ENCODE data around the gene MACROD2. TPM values are rescaled to one million over a fixed set of nuclear protein-coding genes. Genes with fewer than 3 reads are reported as not detected.

Gene MACROD2
- total and polyA plus RNA-seq, 4 donors, result 13.0 to 67.1 (median 20.7) TPM

DNA sequence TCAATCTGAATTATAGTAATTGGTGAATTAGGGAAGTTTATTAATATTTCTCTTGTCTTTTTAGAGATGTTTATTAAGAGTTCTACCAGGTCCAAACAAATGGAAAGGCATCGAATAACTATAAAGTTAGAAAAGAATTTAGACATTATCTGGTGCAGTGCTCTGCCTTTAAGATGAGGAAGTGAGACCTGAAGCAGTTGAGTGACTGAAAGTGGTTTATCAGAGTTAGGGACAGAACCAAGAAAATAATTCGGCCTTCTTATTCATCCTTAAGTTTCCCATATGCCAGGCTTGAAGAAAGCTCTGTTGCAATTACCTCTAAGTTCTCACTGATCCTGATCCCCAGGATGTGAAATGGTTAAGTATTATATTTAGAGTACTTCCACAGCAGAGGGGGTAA is 436.3 kb downstream of the MACROD2 start:
- H3K9me3 ChIP-seq (ENCODE audit: control insufficient read depth in 4 of 4, insufficient read depth in 3 of 4, low read length in 3 of 4), result peaks cover 0 to 1% (median 0%) of the 10 kb centered on the region in 4 donors
- TF ChIP-seq CTCF (IDR thresholded peaks at IDR 0.05; ENCODE audit: control extremely low read depth, extremely low read depth), result no peak
- no peak overlapping the region for H3K9ac ChIP-seq (ENCODE audit: insufficient read depth in 1 of 2, low read length in 2 of 2)
- no peak overlapping the region for H3K4me3 ChIP-seq
- H3K27me3 ChIP-seq (ENCODE audit: control insufficient read depth in 3 of 3, insufficient read depth in 3 of 3, low read length in 2 of 3), result no peaks in the 10 kb centered on the region
- DNase-seq, result peak in 1 of 3 donors; percentile 13
- H3K27ac ChIP-seq (ENCODE audit: low read depth in 1 of 2, low read length in 1 of 2), result no peak overlapping the region
- WGBS, 2 donors, result 63 to 82% methylated on average over 2 of the region's 2 CpGs
- H3K4me1 ChIP-seq (ENCODE audit: control insufficient read depth in 5 of 5, insufficient read depth in 5 of 5, low read length in 5 of 5), result no peaks in the 10 kb centered on the region
- no peaks in the 10 kb centered on the region for H3K36me3 ChIP-seq (ENCODE audit: control insufficient read depth in 4 of 4, insufficient read depth in 4 of 4, low read length in 4 of 4)
- ATAC-seq (ENCODE audit: insufficient read depth, low FRiP score), result no peak

DNA sequence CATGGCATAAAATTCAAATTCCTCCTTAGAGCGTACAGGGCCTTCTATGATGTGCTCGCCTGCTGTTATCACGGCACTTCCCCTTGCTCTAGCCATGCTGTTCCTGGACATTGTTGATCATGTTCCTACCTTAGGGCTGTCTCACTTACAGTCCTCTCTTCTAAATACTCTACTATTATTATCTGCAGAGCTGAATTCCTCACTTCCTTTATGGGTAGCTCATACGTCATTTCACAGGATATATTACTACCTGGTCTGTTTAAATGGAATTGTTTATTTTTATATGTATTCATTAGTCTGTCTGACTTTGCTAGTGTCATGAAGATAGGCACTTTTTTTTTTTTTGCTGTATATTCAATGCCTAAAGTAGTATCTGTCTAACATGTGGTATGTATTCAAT is 436.8 kb downstream of the MACROD2 start:
- no peak overlapping the region for H3K9ac ChIP-seq (ENCODE audit: insufficient read depth in 1 of 2, low read length in 2 of 2)
- peaks cover 0 to 1% (median 0%) of the 10 kb centered on the region in 4 donors for H3K9me3 ChIP-seq (ENCODE audit: control insufficient read depth in 4 of 4, insufficient read depth in 3 of 4, low read length in 3 of 4)
- ATAC-seq (ENCODE audit: insufficient read depth, low FRiP score) (no peak), DNase-seq (no peak)
- no peak for TF ChIP-seq CTCF (IDR thresholded peaks at IDR 0.05; ENCODE audit: control extremely low read depth, extremely low read depth)
- H3K27me3 ChIP-seq (ENCODE audit: control insufficient read depth in 3 of 3, insufficient read depth in 3 of 3, low read length in 2 of 3), result no peaks in the 10 kb centered on the region
- WGBS, 2 donors, result 75 to 87% methylated on average over 4 of the region's 4 CpGs
- no peaks in the 10 kb centered on the region for H3K4me1 ChIP-seq (ENCODE audit: control insufficient read depth in 5 of 5, insufficient read depth in 5 of 5, low read length in 5 of 5)
- no peaks in the 10 kb centered on the region for H3K36me3 ChIP-seq (ENCODE audit: control insufficient read depth in 4 of 4, insufficient read depth in 4 of 4, low read length in 4 of 4)
- no peak overlapping the region for H3K27ac ChIP-seq (ENCODE audit: low read depth in 1 of 2, low read length in 1 of 2)
- no peak overlapping the region for H3K4me3 ChIP-seq

- no peak for TF ChIP-seq CTCF (IDR thresholded peaks at IDR 0.05; ENCODE audit: control extremely low read depth, extremely low read depth)
- ATAC-seq (ENCODE audit: insufficient read depth, low FRiP score) (no peak), DNase-seq (no peak)
- Histone ChIP-seq H3K27ac (ENCODE audit: low read depth in 1 of 2, low read length in 1 of 2) (no peak overlapping the region), H3K36me3 (ENCODE audit: control insufficient read depth in 4 of 4, insufficient read depth in 4 of 4, low read length in 4 of 4) (no peaks in the 10 kb centered on the region), H3K27me3 (ENCODE audit: control insufficient read depth in 3 of 3, insufficient read depth in 3 of 3, low read length in 2 of 3) (no peaks in the 10 kb centered on the region), H3K4me3 (no peak overlapping the region), H3K9me3 (ENCODE audit: control insufficient read depth in 4 of 4, insufficient read depth in 3 of 4, low read length in 3 of 4) (peaks cover 0 to 1% (median 0%) of the 10 kb centered on the region in 4 donors), H3K9ac (ENCODE audit: insufficient read depth in 1 of 2, low read length in 2 of 2) (no peak overlapping the region), H3K4me1 (ENCODE audit: control insufficient read depth in 5 of 5, insufficient read depth in 5 of 5, low read length in 5 of 5) (no peaks in the 10 kb centered on the region)
Measured at GRCh38 chr20:14432597-14432996, 437.3 kb downstream of the MACROD2 start.

Measured in lung (tissue), 12 donors.